Prostate gland (tissue), 2 donors: ENCODE data around the gene PDZRN3. TPM values are rescaled to one million over a fixed set of nuclear protein-coding genes. Genes with fewer than 3 reads are reported as not detected.

Experiments used
- DNase-seq: peaks from one replicate; pipeline ENCODE4 v3.0.0-alpha.2; 2019; ENCODE audit warnings: low spot score
- H3K27ac ChIP-seq, 2 donors: fragments of 200-600 bp; sonication (generic); 2 replicates each; pipeline ENCODE4 v1.5.1; 2017 to 2019
- H3K27me3 ChIP-seq: fragments of 200-600 bp; sonication (generic); replicated peaks from 2 replicates; pipeline ENCODE4 v1.5.1; 2019; ENCODE audit not compliant: insufficient read depth
- H3K36me3 ChIP-seq, 2 donors: fragments of 200-600 bp; sonication (generic); 1 replicate in 1 of 2; 2 replicates in 1 of 2; pipeline versions ENCODE4 v1.5.1 to v1.8.1; 2017 to 2019
- H3K4me1 ChIP-seq: fragments of 200-600 bp; sonication (generic); replicated peaks from 2 replicates; pipeline ENCODE4 v1.5.1; 2019
- H3K4me3 ChIP-seq, 2 donors: fragments of 200-600 bp; sonication (generic); 2 replicates each; pipeline ENCODE4 v1.5.1; 2017 to 2019
- H3K9me3 ChIP-seq: fragments of 200-600 bp; sonication (generic); 2 replicates; pipeline ENCODE4 v1.5.1; 2017
- POLR2A ChIP-seq: fragments of 450-650 bp; IDR thresholded peaks from one replicate; pipeline ENCODE4 v1.6.1; 2016; ENCODE audit warnings: antibody characterized with exemption, mild to moderate bottlenecking
- POLR2AphosphoS5 ChIP-seq: sonication (generic); formaldehyde crosslinking; IDR thresholded peaks from one replicate; pipeline ENCODE4 v1.6.1; 2017; ENCODE audit warnings: antibody characterized with exemption
- WGBS: methylation state at CpG from one replicate; pipeline ENCODE4 v1.1.5; 2018; 5-methylcytosine and 5-hydroxymethylcytosine counted together
- intact Hi-C: fragments of 100-400 bp; cut with DNase I; formaldehyde crosslinking; loops from one replicate; pipeline ENCODE4 v1.14.2; 2022
- total RNA-seq, 2 donors: library from RNA; depleted of rRNA; stranded (reverse); fragments of >200 nt; gene quantifications; one replicate each; pipeline ENCODE4 v1.1.0, GENCODE V29; 2016
- TF ChIP-seq, protein P1 (sequence below), 4 experiments: fragments of 200-600 bp in 2 of 4; fragments of 450-650 bp in 2 of 4; sonication (generic) in 2 of 4; IDR thresholded peaks; 1 replicate in 3 of 4; 2 replicates in 1 of 4; pipeline ENCODE4 v1.5.1; 2016 to 2019; ENCODE audit warnings: antibody characterized with exemption in 4 of 4, mild to moderate bottlenecking in 2 of 4, moderate library complexity in 2 of 4

PDZRN3 gene
- total RNA-seq, 2 donors from 2014 or later, result 80.9 to 143 TPM

- Histone ChIP-seq H3K4me1 (peaks cover 22% of the 10 kb centered on the region), H3K4me3 (no peak overlapping the region), H3K9me3 (no peaks in the 10 kb centered on the region), H3K36me3 (no peaks in the 10 kb centered on the region), H3K27me3 (no peaks in the 10 kb centered on the region), H3K27ac (peak overlapping the region; percentile 66)
- TF ChIP-seq, protein P1, sequence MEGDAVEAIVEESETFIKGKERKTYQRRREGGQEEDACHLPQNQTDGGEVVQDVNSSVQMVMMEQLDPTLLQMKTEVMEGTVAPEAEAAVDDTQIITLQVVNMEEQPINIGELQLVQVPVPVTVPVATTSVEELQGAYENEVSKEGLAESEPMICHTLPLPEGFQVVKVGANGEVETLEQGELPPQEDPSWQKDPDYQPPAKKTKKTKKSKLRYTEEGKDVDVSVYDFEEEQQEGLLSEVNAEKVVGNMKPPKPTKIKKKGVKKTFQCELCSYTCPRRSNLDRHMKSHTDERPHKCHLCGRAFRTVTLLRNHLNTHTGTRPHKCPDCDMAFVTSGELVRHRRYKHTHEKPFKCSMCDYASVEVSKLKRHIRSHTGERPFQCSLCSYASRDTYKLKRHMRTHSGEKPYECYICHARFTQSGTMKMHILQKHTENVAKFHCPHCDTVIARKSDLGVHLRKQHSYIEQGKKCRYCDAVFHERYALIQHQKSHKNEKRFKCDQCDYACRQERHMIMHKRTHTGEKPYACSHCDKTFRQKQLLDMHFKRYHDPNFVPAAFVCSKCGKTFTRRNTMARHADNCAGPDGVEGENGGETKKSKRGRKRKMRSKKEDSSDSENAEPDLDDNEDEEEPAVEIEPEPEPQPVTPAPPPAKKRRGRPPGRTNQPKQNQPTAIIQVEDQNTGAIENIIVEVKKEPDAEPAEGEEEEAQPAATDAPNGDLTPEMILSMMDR (IDR thresholded peaks at IDR 0.05), result no peak
- peak; percentile 87 for TF ChIP-seq POLR2AphosphoS5
- intact Hi-C loops, result no loop called here
- DNase-seq, result peak; percentile 75
- 29% methylated on average over 3 of the region's 3 CpGs for WGBS
Observed at GRCh38 chr3:73504239-73504638, 120.5 kb downstream of the PDZRN3 start.

- no peaks in the 10 kb centered on the region for H3K9me3 ChIP-seq
- H3K4me1 ChIP-seq, result peaks cover 17% of the 10 kb centered on the region
- H3K4me3 ChIP-seq, result no peak overlapping the region
- 12% methylated on average over 4 of the region's 4 CpGs for WGBS
- no peak for DNase-seq
- intact Hi-C loops, result no loop called here
- no peaks in the 10 kb centered on the region for H3K36me3 ChIP-seq
- H3K27ac ChIP-seq, result peak overlapping the region; percentile 66
- no peak for TF ChIP-seq POLR2AphosphoS5
- no peaks in the 10 kb centered on the region for H3K27me3 ChIP-seq
Observed at GRCh38 chr3:73503781-73504180, 121.0 kb downstream of the PDZRN3 start.

DNA sequence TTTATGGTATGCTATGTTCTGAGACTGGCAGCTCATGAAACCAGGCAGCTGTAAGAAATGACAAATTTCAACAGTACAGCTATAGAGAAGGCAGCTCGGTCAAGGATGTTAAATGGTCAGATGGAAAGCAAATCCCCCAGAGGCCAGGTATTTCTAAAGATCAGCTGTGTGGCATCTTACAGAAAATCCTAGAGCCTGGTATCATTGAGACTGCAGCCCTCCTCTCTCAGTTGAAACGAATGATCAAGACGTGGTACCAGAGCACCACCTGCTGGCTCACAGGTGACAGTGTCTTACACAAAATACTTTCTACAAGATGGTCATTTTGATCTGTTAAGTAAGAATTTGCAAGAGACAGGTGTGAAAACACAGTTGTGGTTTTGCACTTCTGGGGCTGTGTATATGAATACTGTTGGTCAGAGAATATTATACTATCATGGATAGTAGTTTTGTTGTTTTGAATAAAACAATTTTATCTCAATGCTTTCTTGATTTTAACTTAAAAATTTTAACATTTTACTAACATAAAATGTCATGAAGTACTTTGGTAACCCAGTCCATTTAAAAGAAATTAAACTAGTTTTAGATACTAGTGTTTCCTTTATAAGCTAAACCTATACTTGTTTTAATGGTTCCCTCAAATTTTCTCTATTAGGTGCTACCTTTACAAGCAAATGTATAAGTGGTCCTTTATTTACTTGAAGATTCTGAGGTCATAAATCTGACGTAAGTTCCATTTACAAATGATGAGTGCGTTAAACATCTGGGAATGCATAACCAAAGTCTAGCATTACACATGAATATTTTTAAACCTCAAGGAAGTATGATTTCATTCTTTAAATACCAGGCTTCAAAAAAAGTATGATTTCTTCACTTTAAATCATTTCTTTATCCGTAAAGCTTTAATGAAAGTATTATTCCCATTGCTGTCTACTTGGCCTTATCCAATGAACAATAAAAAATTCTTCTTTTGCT lies 121.8 kb downstream of the PDZRN3 start:
- TF ChIP-seq, protein P1 (IDR thresholded peaks at IDR 0.05), result peak; percentile 68 to 91 (median 80)
- TF ChIP-seq POLR2AphosphoS5, result peak; percentile 63
- no peak for TF ChIP-seq POLR2A
- H3K27me3 ChIP-seq, result no peaks in the 10 kb centered on the region
- 20% methylated on average over 6 of the region's 6 CpGs for WGBS
- intact Hi-C loops, result loop anchor here (1.0 kb wide), 1 partner anchor 402 kb away; no protein-coding TSS in a partner anchor
- DNase-seq, result peak; percentile 77
- H3K9me3 ChIP-seq, result no peaks in the 10 kb centered on the region
- H3K36me3 ChIP-seq, result no peaks in the 10 kb centered on the region
- no peak overlapping the region for H3K4me3 ChIP-seq
- peaks cover 15% of the 10 kb centered on the region for H3K4me1 ChIP-seq
- peak overlapping the region; percentile 66 for H3K27ac ChIP-seq

GRCh38 chr3:73500321-73500720 lies 124.4 kb downstream of the PDZRN3 start:
- 73% methylated on average over 1 of the region's 1 CpG for WGBS
- DNase-seq, result no peak
- H3K4me3 ChIP-seq, result no peak overlapping the region
- no peak overlapping the region for H3K27ac ChIP-seq
- TF ChIP-seq, protein P1 (IDR thresholded peaks at IDR 0.05), result no peak
- intact Hi-C loops, result no loop called here
- no peaks in the 10 kb centered on the region for H3K9me3 ChIP-seq
- peaks cover 15% of the 10 kb centered on the region for H3K4me1 ChIP-seq
- H3K36me3 ChIP-seq, result no peaks in the 10 kb centered on the region
- no peaks in the 10 kb centered on the region for H3K27me3 ChIP-seq

GRCh38 chr3:73499787-73500186 lies 125.0 kb downstream of the PDZRN3 start:
- H3K27ac ChIP-seq, result no peak overlapping the region
- no peaks in the 10 kb centered on the region for H3K27me3 ChIP-seq
- H3K4me1 ChIP-seq, result peaks cover 15% of the 10 kb centered on the region
- DNase-seq, result no peak
- no peaks in the 10 kb centered on the region for H3K36me3 ChIP-seq
- WGBS, result 98% methylated on average over 3 of the region's 3 CpGs
- H3K4me3 ChIP-seq, result no peak overlapping the region
- H3K9me3 ChIP-seq, result no peaks in the 10 kb centered on the region
- intact Hi-C loops, result loop anchor here (5.0 to 10.0 kb wide), 2 partner anchors 47 to 175 kb away; no protein-coding TSS in a partner anchor
- TF ChIP-seq POLR2AphosphoS5 (no peak), POLR2A (no peak)
- TF ChIP-seq, protein P1 (IDR thresholded peaks at IDR 0.05), result no peak
